ENCODE results near the gene CCT3. TPM values are rescaled to one million over a fixed set of nuclear protein-coding genes. Genes with fewer than 3 reads are reported as not detected.

The CCT3 gene
- total and polyA plus RNA-seq, 2 donors, result 114 to 296 TPM

DNA sequence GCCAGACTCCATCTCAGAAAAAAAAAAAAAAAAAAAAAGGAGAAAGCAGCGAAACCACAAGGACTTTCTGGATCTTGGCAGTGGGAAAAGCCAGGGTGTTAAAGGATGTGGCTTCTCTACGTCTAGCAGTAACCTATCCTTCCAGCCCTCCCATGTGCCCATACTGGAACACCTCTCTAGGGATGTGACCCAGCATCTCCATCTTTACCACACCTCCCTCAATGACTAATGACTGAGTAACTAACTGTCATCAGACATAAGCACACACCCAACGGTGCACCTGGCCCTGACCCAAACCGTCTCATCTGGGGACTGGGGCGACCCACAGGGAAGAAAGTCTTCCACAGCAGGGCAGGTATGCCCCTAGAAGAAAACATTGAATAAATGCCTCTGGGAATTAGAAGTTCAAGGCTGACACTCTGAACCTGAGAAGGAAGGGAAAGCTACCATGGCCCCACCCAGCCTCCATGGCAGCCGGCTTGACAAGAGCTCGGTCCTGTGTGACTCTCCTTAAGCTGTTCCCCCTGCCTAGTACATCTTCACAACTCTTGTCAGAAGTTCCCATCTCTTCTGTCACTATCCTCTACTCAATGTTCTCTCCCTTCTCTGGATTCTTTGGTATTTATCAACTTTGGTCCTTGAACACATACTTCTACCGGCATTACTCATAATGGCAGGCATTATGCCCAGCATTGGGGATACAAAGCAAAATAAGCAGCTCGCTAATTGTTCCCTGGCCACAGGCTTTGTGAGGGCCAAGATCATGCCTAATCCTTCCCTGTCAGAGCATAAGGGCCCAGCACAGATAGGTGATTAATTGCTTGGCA, 75.4 kb downstream of the CCT3 start:
- H3K9me3 ChIP-seq (ENCODE audit: control insufficient read depth in 2 of 2, insufficient read depth in 1 of 2, low read length in 1 of 2), result peaks cover 0 to 4% of the 10 kb centered on the region in 2 donors
- no peak overlapping the region for H3K27ac ChIP-seq (ENCODE audit: low read depth in 1 of 2, low read length in 1 of 2)
- H3K27me3 ChIP-seq (ENCODE audit: control insufficient read depth in 2 of 2, insufficient read depth in 1 of 2, low read length in 1 of 2), result no peaks in the 10 kb centered on the region
- peaks cover 0 to 4% of the 10 kb centered on the region in 2 donors for H3K4me1 ChIP-seq (ENCODE audit: control insufficient read depth in 2 of 2, insufficient read depth in 2 of 2, low read length in 2 of 2)
- H3K4me3 ChIP-seq (ENCODE audit: low read length in 2 of 2), result no peak overlapping the region
- no peak for DNase-seq (ENCODE audit: low read depth in 6 of 9, low spot score in 9 of 9)
- H3K36me3 ChIP-seq (ENCODE audit: control insufficient read depth in 2 of 2, insufficient read depth in 2 of 2, low read length in 1 of 2), result peaks cover 89 to 95% of the 10 kb centered on the region in 2 donors
- WGBS, result 99% methylated on average over 9 of the region's 9 CpGs

DNA sequence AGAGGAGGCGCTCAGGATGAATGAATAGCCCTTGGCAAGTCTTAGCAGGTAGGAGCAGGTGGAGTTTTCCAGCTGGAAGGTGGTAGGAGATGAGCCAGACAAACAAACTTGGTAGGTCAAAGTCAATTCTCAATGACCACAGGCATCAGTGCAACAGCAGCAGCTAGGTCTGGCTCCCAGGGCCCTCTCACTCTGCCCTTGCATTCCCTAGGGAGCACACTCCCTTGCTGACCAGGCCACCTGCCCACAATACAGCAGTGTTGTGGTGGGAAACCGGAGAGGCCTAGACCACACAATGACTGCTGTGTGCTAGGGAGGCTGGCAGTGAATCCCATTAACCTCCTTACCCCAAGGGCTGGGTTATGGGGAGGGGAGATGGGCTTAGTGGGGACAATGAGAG, 77.2 kb downstream of the CCT3 start:
- Histone ChIP-seq H3K27ac (ENCODE audit: low read depth in 1 of 2, low read length in 1 of 2) (no peak overlapping the region), H3K4me1 (ENCODE audit: control insufficient read depth in 2 of 2, insufficient read depth in 2 of 2, low read length in 2 of 2) (peaks cover 0 to 6% of the 10 kb centered on the region in 2 donors), H3K9me3 (ENCODE audit: control insufficient read depth in 2 of 2, insufficient read depth in 1 of 2, low read length in 1 of 2) (peaks cover 0 to 4% of the 10 kb centered on the region in 2 donors), H3K4me3 (ENCODE audit: low read length in 2 of 2) (no peak overlapping the region), H3K27me3 (ENCODE audit: control insufficient read depth in 2 of 2, insufficient read depth in 1 of 2, low read length in 1 of 2) (no peaks in the 10 kb centered on the region), H3K36me3 (ENCODE audit: control insufficient read depth in 2 of 2, insufficient read depth in 2 of 2, low read length in 1 of 2) (peaks cover 87 to 90% of the 10 kb centered on the region in 2 donors)
- WGBS, result 94% methylated on average over 2 of the region's 2 CpGs
- no peak for DNase-seq (ENCODE audit: low read depth in 6 of 9, low spot score in 9 of 9)

DNA sequence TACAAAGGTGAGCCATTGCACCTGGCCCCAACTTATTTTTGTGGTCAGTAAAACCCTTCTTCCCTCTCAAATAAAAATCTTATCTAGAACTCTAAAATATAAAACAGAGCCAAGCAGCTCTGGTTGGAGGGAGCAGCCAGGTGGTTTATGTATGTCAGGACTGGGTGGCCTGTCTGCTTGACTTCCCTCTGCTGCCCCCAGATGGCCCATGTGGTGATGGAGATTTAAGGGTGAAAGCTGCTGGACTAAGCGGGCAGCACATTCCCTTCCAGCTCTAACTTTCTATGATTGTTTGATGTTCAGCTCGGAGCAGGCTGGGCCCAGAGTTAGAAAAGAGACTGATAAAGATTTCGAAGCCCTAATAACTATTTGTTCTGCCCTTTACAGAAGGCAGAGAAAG, 78.3 kb downstream of the CCT3 start:
- H3K4me3 ChIP-seq (ENCODE audit: low read length in 2 of 2), result no peak overlapping the region
- H3K27me3 ChIP-seq (ENCODE audit: control insufficient read depth in 2 of 2, insufficient read depth in 1 of 2, low read length in 1 of 2), result no peaks in the 10 kb centered on the region
- whole genome bisulfite sequencing, result 96% methylated on average over 3 of the region's 3 CpGs
- no peaks in the 10 kb centered on the region for H3K9me3 ChIP-seq (ENCODE audit: control insufficient read depth in 2 of 2, insufficient read depth in 1 of 2, low read length in 1 of 2)
- H3K27ac ChIP-seq (ENCODE audit: low read depth in 1 of 2, low read length in 1 of 2), result no peak overlapping the region
- H3K4me1 ChIP-seq (ENCODE audit: control insufficient read depth in 2 of 2, insufficient read depth in 2 of 2, low read length in 2 of 2), result peaks cover 0 to 6% of the 10 kb centered on the region in 2 donors
- H3K36me3 ChIP-seq (ENCODE audit: control insufficient read depth in 2 of 2, insufficient read depth in 2 of 2, low read length in 1 of 2), result peaks cover 82 to 86% of the 10 kb centered on the region in 2 donors
- DNase-seq (ENCODE audit: low read depth in 6 of 9, low spot score in 9 of 9), result no peak

Other genes with a start within 250 kb of the CCT3 start
- gene LMNA, start 223.6 kb downstream of the CCT3 start, total RNA-seq, result 51.6 TPM
- gene LMNA, start 223.6 kb downstream of the CCT3 start, polyA plus RNA-seq, result 68.3 TPM
- gene SEMA4A, start 184.7 kb downstream of the CCT3 start, total RNA-seq, result 6.4 TPM
- gene SEMA4A, start 184.7 kb downstream of the CCT3 start, polyA plus RNA-seq, result 14.8 TPM
- 8.8 TPM for gene SLC25A44, start 144.2 kb downstream of the CCT3 start, total RNA-seq
- 10.7 TPM for gene SLC25A44, start 144.2 kb downstream of the CCT3 start, polyA plus RNA-seq
- 56.8 TPM for gene PMF1, start 125.3 kb downstream of the CCT3 start, total RNA-seq
- gene PMF1, start 125.3 kb downstream of the CCT3 start, polyA plus RNA-seq, result 67.4 TPM
- gene BGLAP, start 96.1 kb downstream of the CCT3 start, total RNA-seq, result 0.66 TPM
- 4.3 TPM for gene BGLAP, start 96.1 kb downstream of the CCT3 start, polyA plus RNA-seq
- gene PAQR6, start 90.2 kb downstream of the CCT3 start, total RNA-seq, result 0.61 TPM
- gene PAQR6, start 90.2 kb downstream of the CCT3 start, polyA plus RNA-seq, result 8.6 TPM
- gene SMG5, start 55.5 kb downstream of the CCT3 start, total RNA-seq, result 32.3 TPM
- 28.2 TPM for gene SMG5, start 55.5 kb downstream of the CCT3 start, polyA plus RNA-seq
- gene TMEM79, start 54.0 kb downstream of the CCT3 start, total RNA-seq, result 3.4 TPM
- gene TMEM79, start 54.0 kb downstream of the CCT3 start, polyA plus RNA-seq, result 10.2 TPM
- gene GLMP, start 42.6 kb downstream of the CCT3 start, total RNA-seq, result 20.3 TPM
- 40.0 TPM for gene GLMP, start 42.6 kb downstream of the CCT3 start, polyA plus RNA-seq
- gene VHLL, start 39.0 kb downstream of the CCT3 start, total RNA-seq, result not detected
- 0.09 TPM for gene VHLL, start 39.0 kb downstream of the CCT3 start, polyA plus RNA-seq
- 0.71 TPM for gene TSACC, start 234 bp upstream of the CCT3 start, total RNA-seq
- 0.27 TPM for gene TSACC, start 234 bp upstream of the CCT3 start, polyA plus RNA-seq
- gene RHBG, start 30.9 kb upstream of the CCT3 start, total RNA-seq, result 0.05 TPM
- 0.37 TPM for gene RHBG, start 30.9 kb upstream of the CCT3 start, polyA plus RNA-seq
- gene MEF2D, start 162.5 kb upstream of the CCT3 start, total RNA-seq, result 8.3 TPM
- gene MEF2D, start 162.5 kb upstream of the CCT3 start, polyA plus RNA-seq, result 26.3 TPM
- gene IQGAP3, start 234.3 kb upstream of the CCT3 start, total RNA-seq, result 2.5 TPM
- gene IQGAP3, start 234.3 kb upstream of the CCT3 start, polyA plus RNA-seq, result 1.0 TPM
- gene TTC24, start 241.4 kb upstream of the CCT3 start, total RNA-seq, result 12.9 TPM
- gene TTC24, start 241.4 kb upstream of the CCT3 start, polyA plus RNA-seq, result 13.4 TPM

Data from thymus (tissue), 11 donors.